Left lung (tissue), 10 donors: Measurements from ENCODE around the gene BIVM. TPM values are rescaled to one million over a fixed set of nuclear protein-coding genes. Genes with fewer than 3 reads are reported as not detected.
A peak's percentile ranks its signal among the peaks of the same experiment; 100 is the strongest.

ENCODE experiments used
- ATAC-seq: fragments of 200-7000 bp; cut with Tn5 transposase; one replicate; pipeline ENCODE4 v1.9.1; 2020; ENCODE audit warnings: moderate library complexity
- DNase-seq, 4 donors: peaks; one replicate each; pipeline ENCODE4 v3.0.0-alpha.2; 2013 to 2020
- H3K27ac ChIP-seq, 2 donors: fragments of 200-600 bp; sonication (generic) in 1 of 2; one replicate each; pipeline versions ENCODE4 v1.5.0 to v1.8.0; 2020 to 2021
- H3K27me3 ChIP-seq, 2 donors: fragments of 200-600 bp; sonication (generic) in 1 of 2; one replicate each; pipeline versions ENCODE4 v1.5.0 to v1.8.0; 2020 to 2021
- H3K36me3 ChIP-seq, 2 donors: fragments of 200-600 bp; sonication (generic) in 1 of 2; one replicate each; pipeline versions ENCODE4 v1.5.0 to v1.8.0; 2020 to 2021
- H3K4me1 ChIP-seq, 2 donors: fragments of 200-600 bp; one replicate each; pipeline ENCODE4 v1.8.0; 2021
- H3K4me3 ChIP-seq, 2 donors: fragments of 200-600 bp; sonication (generic) in 1 of 2; one replicate each; pipeline versions ENCODE4 v1.5.0 to v1.8.0; 2020 to 2021; ENCODE audit warnings: mild to moderate bottlenecking in 1 of 2
- H3K9me3 ChIP-seq, 2 donors: fragments of 200-600 bp; sonication (generic) in 1 of 2; one replicate each; pipeline versions ENCODE4 v1.5.0 to v1.8.0; 2020 to 2021
- intact Hi-C, 2 donors: fragments of 100-400 bp; cut with DNase I; formaldehyde crosslinking; loops; one replicate each; pipeline versions ENCODE4 v1.11.2 to v1.14.2; 2022
- polyA plus RNA-seq, 6 donors: library from polyadenylated mRNA; unstranded; fragments of 120-200 nt; gene quantifications; one replicate each; pipeline ENCODE4 v1.2.1, GENCODE V29; 2013; ENCODE audit not compliant: insufficient read length in 6 of 6
- total RNA-seq, 2 donors: library from RNA; stranded (reverse); fragmentation: NEBNext Ultra II Directional; extraction: Animal tissue kit (Norgen Biotek cat#: 25700); gene quantifications; one replicate each; pipeline ENCODE4 v1.2.1, GENCODE V29; 2021
- TF ChIP-seq, protein P1 (sequence below), 2 donors: fragments of 200-600 bp; sonication (generic) in 1 of 2; IDR thresholded peaks; one replicate each; pipeline versions ENCODE4 v1.5.0 to v1.8.0; 2021; ENCODE audit warnings: antibody characterized with exemption in 2 of 2
- donor health status: DM: no; HTN: yes; CAD: no.
- donor health status: DM: no; HTN: no; CAD: no.

The BIVM gene
- total and polyA plus RNA-seq, 8 donors: 16.9 to 49.5 (median 46.6) TPM

DNA sequence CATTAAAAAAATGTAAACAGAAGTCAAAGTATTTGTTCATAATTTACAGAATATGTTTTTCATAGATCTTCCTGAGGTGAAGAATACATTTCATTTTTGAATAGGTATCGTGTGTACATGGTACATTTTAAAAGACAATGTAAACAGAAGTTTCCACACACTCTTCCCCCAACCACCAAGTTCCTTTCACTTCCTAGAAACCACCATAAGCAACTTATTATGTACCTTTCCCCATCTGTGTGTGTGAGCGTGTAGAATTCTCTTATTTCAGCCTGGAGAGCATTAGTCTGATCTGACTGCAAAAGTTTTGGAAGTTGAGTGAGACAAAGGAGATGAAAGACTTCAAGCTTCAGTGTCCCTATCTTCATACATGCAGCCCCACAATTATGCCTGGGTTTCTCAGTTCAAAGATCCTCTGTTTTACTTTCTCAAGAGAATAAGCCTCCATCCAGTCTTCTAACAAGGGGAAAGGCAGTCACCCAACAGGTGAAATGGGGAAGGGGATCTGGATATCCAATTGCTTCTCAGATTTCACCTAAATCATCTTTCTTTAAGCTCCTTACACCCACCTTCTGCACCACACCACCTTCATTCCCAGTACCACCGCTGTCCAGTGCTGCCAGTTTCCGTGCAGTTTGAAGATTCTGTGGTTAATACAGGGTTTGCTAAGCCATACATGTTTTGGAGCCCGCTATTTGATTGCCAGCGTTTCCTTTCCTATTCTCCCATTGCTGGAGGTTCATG lies 27.4 kb upstream of the BIVM start:
- Histone ChIP-seq H3K4me1 (peaks cover 4 to 26% of the 10 kb centered on the region in 2 donors), H3K9me3 (no peaks in the 10 kb centered on the region), H3K4me3 (no peak overlapping the region), H3K27ac (no peak overlapping the region), H3K27me3 (no peaks in the 10 kb centered on the region), H3K36me3 (no peaks in the 10 kb centered on the region)
- no peak for ATAC-seq
- TF ChIP-seq, protein P1, sequence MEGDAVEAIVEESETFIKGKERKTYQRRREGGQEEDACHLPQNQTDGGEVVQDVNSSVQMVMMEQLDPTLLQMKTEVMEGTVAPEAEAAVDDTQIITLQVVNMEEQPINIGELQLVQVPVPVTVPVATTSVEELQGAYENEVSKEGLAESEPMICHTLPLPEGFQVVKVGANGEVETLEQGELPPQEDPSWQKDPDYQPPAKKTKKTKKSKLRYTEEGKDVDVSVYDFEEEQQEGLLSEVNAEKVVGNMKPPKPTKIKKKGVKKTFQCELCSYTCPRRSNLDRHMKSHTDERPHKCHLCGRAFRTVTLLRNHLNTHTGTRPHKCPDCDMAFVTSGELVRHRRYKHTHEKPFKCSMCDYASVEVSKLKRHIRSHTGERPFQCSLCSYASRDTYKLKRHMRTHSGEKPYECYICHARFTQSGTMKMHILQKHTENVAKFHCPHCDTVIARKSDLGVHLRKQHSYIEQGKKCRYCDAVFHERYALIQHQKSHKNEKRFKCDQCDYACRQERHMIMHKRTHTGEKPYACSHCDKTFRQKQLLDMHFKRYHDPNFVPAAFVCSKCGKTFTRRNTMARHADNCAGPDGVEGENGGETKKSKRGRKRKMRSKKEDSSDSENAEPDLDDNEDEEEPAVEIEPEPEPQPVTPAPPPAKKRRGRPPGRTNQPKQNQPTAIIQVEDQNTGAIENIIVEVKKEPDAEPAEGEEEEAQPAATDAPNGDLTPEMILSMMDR (IDR thresholded peaks at IDR 0.05): no peak
- intact Hi-C loops: no loop called here
- no peak for DNase-seq

DNA sequence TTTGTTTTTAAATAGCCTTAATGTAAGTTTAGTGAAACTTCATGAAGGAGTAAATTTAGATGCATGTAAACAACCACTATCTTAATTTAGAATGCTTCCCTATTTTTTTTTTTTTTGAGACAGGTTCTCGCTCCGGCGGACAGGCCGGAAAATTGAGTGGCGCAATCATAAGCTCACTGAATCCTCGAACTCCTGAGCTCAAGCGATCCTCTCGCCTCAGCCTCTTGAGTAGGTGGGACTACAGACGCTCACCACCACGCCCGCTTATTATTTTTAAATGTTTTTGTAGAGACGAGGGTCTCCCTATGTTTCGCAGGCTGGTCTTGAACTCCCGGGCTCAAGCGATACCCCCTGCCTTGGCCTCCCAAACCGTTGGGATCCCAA lies 26.9 kb upstream of the BIVM start:
- intact Hi-C loops: no loop called here

DNA sequence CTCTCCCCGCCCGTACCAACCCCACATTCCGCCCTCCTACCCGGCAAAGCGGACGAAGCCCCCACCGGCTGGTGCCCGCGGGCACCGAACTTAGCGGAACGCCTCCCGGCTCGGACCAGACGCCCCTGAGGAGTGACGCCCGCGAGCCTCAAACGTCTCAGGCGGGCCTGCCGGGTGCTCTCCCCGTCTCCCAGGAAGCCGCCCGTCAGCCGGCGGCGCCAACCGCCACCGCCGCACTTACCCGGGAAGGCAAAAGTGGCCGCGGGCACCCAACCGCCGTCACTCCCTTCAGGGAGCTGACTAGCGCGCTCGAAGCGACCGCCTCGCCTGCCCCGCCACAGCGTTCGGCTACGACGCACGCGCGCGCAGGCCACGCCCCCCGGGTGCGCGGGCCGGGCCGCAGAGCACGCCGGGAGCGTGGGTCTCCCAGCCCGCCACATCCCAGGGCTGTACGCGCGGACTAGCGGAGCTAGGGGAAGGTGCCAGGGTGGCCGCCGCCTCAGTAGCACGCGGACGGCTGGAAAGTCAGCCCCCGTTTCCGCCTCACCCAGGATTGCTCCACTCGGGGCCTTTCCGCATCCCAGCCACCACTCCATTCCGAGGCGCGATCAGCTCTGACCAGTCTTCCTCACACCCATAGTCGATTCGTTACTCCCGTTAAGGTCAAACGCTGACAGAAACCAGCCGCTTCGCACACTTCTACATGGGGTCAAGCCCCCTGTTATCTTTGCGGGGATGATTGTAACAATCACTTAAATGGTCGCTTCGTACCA lies 25.3 kb upstream of the BIVM start, which contains the start of gene TEX30:
Gene TEX30 (minus strand): TSS at position 346 of the 773 bp plus-strand sequence. CDS start 3,760 bp downstream, outside the sequence.
- Histone ChIP-seq H3K4me3 (peak within 1 kb of the TSS; percentile 85 to 89), H3K27me3 (no peaks in the 10 kb centered on the region), H3K27ac (peak within 1 kb of the TSS; percentile 84 to 85), H3K36me3 (no peaks in the 10 kb centered on the region), H3K9me3 (no peaks in the 10 kb centered on the region), H3K4me1 (peaks cover 4 to 26% of the 10 kb centered on the region in 2 donors)
- ATAC-seq (peak; percentile 100), DNase-seq (peak; percentile 86 to 97 (median 89))
- TF ChIP-seq, protein P1 (IDR thresholded peaks at IDR 0.05): peak in 1 of 2 donors; percentile 27
- intact Hi-C loops: no loop called here

More for the DNA sequence above, 26.9 kb upstream of the BIVM start:
- no peaks in the 10 kb centered on the region for H3K27me3 ChIP-seq
- H3K36me3 ChIP-seq: no peaks in the 10 kb centered on the region
- H3K4me3 ChIP-seq: no peak overlapping the region
- peaks cover 4 to 26% of the 10 kb centered on the region in 2 donors for H3K4me1 ChIP-seq
- no peaks in the 10 kb centered on the region for H3K9me3 ChIP-seq
- DNase-seq (no peak), ATAC-seq (no peak)
- TF ChIP-seq, protein P1 (IDR thresholded peaks at IDR 0.05): no peak
- no peak overlapping the region for H3K27ac ChIP-seq

DNA sequence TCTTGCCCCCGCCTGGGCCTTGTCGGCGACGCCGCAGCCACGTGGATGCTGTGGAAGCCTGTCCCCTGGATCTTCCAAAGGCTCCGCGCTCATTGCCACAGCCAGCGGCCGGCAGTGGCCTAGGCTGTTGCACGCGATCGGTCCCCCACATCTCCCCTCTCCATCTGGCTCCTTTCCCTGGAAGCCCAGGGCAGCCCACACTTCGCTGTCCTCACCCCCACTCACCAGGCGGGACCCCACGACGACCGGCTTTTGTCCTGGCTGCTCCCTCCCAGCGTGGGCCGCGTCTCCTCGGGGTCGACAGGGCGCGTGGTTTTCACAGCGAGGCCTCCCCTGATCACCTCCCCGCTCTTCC lies 24.7 kb upstream of the BIVM start:
- peak overlapping the region; percentile 84 to 85 for H3K27ac ChIP-seq
- no peaks in the 10 kb centered on the region for H3K27me3 ChIP-seq
- no peaks in the 10 kb centered on the region for H3K36me3 ChIP-seq
- H3K4me1 ChIP-seq: peaks cover 4 to 26% of the 10 kb centered on the region in 2 donors
- DNase-seq: peak in 1 of 4 donors; percentile 82
- peak; percentile 1 for ATAC-seq
- TF ChIP-seq, protein P1 (IDR thresholded peaks at IDR 0.05): no peak
- intact Hi-C loops: no loop called here
- H3K4me3 ChIP-seq: peak overlapping the region; percentile 85 to 89
- H3K9me3 ChIP-seq: no peaks in the 10 kb centered on the region
